H1 (cell line): ENCODE measurements around the gene SLC39A7. TPM values are rescaled to one million over a fixed set of nuclear protein-coding genes. Genes with fewer than 3 reads are reported as not detected.

Source experiments
- ASH2L ChIP-seq: fragments of 200-600, 300-600 bp; sonication (generic); IDR thresholded peaks from one replicate; pipeline ENCODE4 v1.7.1; 2017; ENCODE audit warnings: low read length
- CBX5 ChIP-seq: fragments of 300-800, 300-1000 bp; sonication (generic); IDR thresholded peaks from 2 replicates; pipeline ENCODE4 v1.7.1; 2016; ENCODE audit warnings: antibody characterized with exemption, low read length, low read depth
- CHD1 ChIP-seq: IDR thresholded peaks from 2 replicates; pipeline ENCODE4 v1.6.1; 2012; ENCODE audit warnings: low read depth, low read length, improper control_type of control experiment
- EZH2 ChIP-seq: fragments of 200-600 bp; sonication (generic); IDR thresholded peaks from 2 replicates; pipeline ENCODE4 v1.7.1; 2012; ENCODE audit warnings: low read depth, mild to moderate bottlenecking, moderate library complexity, low read length, inconsistent platforms; ENCODE audit not compliant: severe bottlenecking
- POU5F1 ChIP-seq: IDR thresholded peaks from 2 replicates; pipeline ENCODE4 v1.6.1; 2011; ENCODE audit warnings: low read depth, mild to moderate bottlenecking, low read length, moderate library complexity
- YY1 ChIP-seq: IDR thresholded peaks from 2 replicates; pipeline ENCODE4 v1.6.1; 2011; ENCODE audit warnings: low read depth, mild to moderate bottlenecking, low read length
- ZNF274 ChIP-seq: IDR thresholded peaks from 2 replicates; pipeline ENCODE4 v1.7.0; 2012; ENCODE audit warnings: low read length, borderline replicate concordance; ENCODE audit errors: extremely low read depth
- polyA plus RNA-seq, 7 experiments: library from polyadenylated mRNA; depleted of rRNA in 3 of 7; stranded (reverse) in 5 of 7; unstranded in 2 of 7; fragments of >200 nt in 5 of 7; fragments of 200-250 nt in 2 of 7; gene quantifications; 1 replicate in 5 of 7; 2 replicates in 1 of 7; 4 replicates in 1 of 7; pipeline versions ENCODE4 v1.2.1 to v1.2.3, GENCODE V29; 2011 to 2013; ENCODE audit warnings: missing spikeins in 2 of 7, mixed read lengths in 2 of 7
- total RNA-seq: library from RNA; stranded (reverse); fragmentation: NEBNext Ultra II Directional; extraction: Animal tissue kit (Norgen Biotek cat#: 25700); gene quantifications from 2 replicates; pipeline ENCODE4 v1.2.1, GENCODE V29; 2021
- TF ChIP-seq, protein P1 (sequence below): IDR thresholded peaks from 2 replicates; pipeline ENCODE4 v1.6.1; 2011; ENCODE audit warnings: low read depth, mild to moderate bottlenecking, low read length; ENCODE audit not compliant: insufficient read depth

Gene SLC39A7
- total and polyA plus RNA-seq, 2 of the 8 experiments (the other 6 are each of a cell fraction or from before 2014, with no cell fraction given), result 63.3 to 123 TPM

DNA sequence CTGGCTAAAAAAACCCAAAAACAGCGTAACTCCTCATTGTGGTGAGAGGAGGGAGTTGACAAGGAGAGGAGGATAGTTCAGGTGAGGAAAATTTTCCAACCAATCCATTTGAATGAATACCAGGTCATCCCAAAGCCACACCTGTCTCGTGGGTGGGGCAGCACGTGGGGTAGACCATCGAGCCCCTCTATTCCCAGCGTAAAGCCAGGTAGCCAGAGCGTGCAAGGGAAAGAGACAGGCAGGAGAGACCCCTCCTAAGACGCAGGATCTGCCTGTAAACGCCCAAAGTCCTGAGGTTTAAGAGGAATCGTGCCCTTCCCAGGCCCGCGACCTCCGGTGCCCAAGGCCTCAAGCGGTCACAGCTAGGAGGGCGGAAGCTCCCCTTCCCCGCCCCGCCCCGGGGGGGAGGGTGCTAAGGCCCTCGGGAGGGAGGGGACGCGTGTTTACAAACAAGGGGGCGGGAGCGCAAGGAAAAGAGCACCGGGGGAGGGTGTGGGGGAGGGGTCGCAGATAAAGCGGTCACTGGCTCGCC lies 914 bp upstream of the SLC39A7 start (continued):
- TF ChIP-seq CBX5 (no peak), POU5F1 (no peak), YY1 (no peak), ASH2L (no peak), CHD1 (no peak), ZNF274 (no peak), EZH2 (no peak)
- TF ChIP-seq, protein P1, sequence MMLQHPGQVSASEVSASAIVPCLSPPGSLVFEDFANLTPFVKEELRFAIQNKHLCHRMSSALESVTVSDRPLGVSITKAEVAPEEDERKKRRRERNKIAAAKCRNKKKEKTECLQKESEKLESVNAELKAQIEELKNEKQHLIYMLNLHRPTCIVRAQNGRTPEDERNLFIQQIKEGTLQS, result no peak
